Neutrophil (primary cell): ENCODE results near the gene KAT6B.

Source experiments
- H3K27ac ChIP-seq: fragments of 200-600 bp; sonication (generic); 2 replicates; pipeline ENCODE4 v1.5.1; 2016; ENCODE audit warnings: mild to moderate bottlenecking, moderate library complexity
- H3K27me3 ChIP-seq: fragments of 200-600 bp; sonication (generic); 2 replicates; pipeline ENCODE4 v1.6.0; 2016; ENCODE audit warnings: mild to moderate bottlenecking
- H3K36me3 ChIP-seq: fragments of 200-600 bp; sonication (generic); 2 replicates; pipeline ENCODE4 v1.5.1; 2017
- H3K4me1 ChIP-seq, 2 experiments: fragments of 200-600 bp in 1 of 2; sonication (generic) in 1 of 2; 1 replicate in 1 of 2; 2 replicates in 1 of 2; pipeline versions ENCODE4 v1.5.1 to v1.6.1; 2013 to 2016; ENCODE audit warnings: low read depth in 1 of 2, low read length in 1 of 2, mild to moderate bottlenecking in 1 of 2, moderate library complexity in 1 of 2; ENCODE audit not compliant: control insufficient read depth in 1 of 2, insufficient read depth in 1 of 2
- H3K4me3 ChIP-seq, 2 experiments: fragments of 200-600 bp in 1 of 2; sonication (generic) in 1 of 2; 1 replicate in 1 of 2; 2 replicates in 1 of 2; pipeline ENCODE4 v1.5.1; 2013 to 2016; ENCODE audit warnings: low read depth in 1 of 2, low read length in 1 of 2, mild to moderate bottlenecking in 1 of 2, moderate library complexity in 1 of 2
- H3K9me3 ChIP-seq: fragments of 200-600 bp; sonication (generic); 2 replicates; pipeline ENCODE4 v1.5.1; 2016
- TF ChIP-seq, protein P1 (sequence below): fragments of 200-600 bp; sonication (generic); IDR thresholded peaks from 2 replicates; pipeline ENCODE4 v1.5.1; 2016; ENCODE audit warnings: antibody characterized with exemption

KAT6B gene

DNA sequence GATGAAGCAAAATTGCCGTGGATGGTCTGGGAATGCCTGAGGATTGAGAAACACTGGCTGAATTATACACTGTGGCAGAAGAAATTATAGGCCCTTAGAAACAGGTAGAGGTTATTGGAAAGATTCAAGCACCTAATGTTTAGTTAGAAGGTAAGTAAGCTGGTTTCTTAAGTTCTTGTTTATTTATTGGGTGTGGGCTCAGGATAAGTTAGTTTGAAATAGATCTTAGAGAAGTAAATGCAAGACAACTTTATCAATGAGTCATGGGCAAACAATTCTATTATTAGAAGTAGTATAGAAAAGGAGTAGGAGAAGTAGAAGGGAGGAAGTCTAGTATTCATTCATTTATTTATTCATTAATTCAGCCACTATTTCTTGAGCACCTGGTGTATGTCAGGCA is 96.5 kb downstream of the KAT6B start:
- Histone ChIP-seq H3K4me3 (no peak overlapping the region), H3K36me3 (no peaks in the 10 kb centered on the region), H3K27ac (no peak overlapping the region), H3K9me3 (no peaks in the 10 kb centered on the region), H3K4me1 (no peaks in the 10 kb centered on the region), H3K27me3 (no peaks in the 10 kb centered on the region)
- TF ChIP-seq, protein P1, sequence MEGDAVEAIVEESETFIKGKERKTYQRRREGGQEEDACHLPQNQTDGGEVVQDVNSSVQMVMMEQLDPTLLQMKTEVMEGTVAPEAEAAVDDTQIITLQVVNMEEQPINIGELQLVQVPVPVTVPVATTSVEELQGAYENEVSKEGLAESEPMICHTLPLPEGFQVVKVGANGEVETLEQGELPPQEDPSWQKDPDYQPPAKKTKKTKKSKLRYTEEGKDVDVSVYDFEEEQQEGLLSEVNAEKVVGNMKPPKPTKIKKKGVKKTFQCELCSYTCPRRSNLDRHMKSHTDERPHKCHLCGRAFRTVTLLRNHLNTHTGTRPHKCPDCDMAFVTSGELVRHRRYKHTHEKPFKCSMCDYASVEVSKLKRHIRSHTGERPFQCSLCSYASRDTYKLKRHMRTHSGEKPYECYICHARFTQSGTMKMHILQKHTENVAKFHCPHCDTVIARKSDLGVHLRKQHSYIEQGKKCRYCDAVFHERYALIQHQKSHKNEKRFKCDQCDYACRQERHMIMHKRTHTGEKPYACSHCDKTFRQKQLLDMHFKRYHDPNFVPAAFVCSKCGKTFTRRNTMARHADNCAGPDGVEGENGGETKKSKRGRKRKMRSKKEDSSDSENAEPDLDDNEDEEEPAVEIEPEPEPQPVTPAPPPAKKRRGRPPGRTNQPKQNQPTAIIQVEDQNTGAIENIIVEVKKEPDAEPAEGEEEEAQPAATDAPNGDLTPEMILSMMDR, result no peak

DNA sequence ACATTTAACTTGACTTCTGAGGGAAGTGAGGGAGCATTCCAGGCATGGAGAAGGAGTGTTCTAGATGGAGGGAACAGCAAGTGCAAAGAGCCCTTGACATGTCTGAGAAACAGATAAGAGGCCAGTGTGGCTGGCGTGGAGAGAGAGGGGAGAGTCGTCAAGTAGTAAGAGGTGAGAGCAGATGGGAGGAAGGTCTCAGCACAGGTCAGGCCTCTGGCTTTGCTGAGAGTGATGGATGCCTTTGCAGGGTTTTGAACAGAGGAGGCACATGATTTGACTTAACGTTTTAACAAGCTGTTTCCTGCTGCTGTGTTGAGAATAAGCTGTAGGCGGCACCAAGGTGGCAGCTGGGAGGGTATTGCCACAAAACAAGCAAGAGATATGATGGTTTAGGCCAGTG is 97.2 kb downstream of the KAT6B start:
- H3K4me1 ChIP-seq, result no peaks in the 10 kb centered on the region
- no peaks in the 10 kb centered on the region for H3K36me3 ChIP-seq
- TF ChIP-seq, protein P1, result no peak
- no peak overlapping the region for H3K4me3 ChIP-seq
- H3K27ac ChIP-seq, result no peak overlapping the region
- H3K27me3 ChIP-seq, result no peaks in the 10 kb centered on the region
- no peaks in the 10 kb centered on the region for H3K9me3 ChIP-seq

GRCh38 chr10:74924251-74924963 is 98.0 kb downstream of the KAT6B start:
- TF ChIP-seq, protein P1, result no peak
- no peaks in the 10 kb centered on the region for H3K4me1 ChIP-seq

GRCh38 chr10:74925291-74925690 is 98.9 kb downstream of the KAT6B start:
- H3K36me3 ChIP-seq, result no peaks in the 10 kb centered on the region
- H3K9me3 ChIP-seq, result no peaks in the 10 kb centered on the region
- TF ChIP-seq, protein P1, result no peak
- no peak overlapping the region for H3K4me3 ChIP-seq
- H3K4me1 ChIP-seq, result no peaks in the 10 kb centered on the region
- no peaks in the 10 kb centered on the region for H3K27me3 ChIP-seq
- H3K27ac ChIP-seq, result no peak overlapping the region

More at GRCh38 chr10:74924251-74924963, 98.0 kb downstream of the KAT6B start:
- H3K27ac ChIP-seq, result no peak overlapping the region
- H3K27me3 ChIP-seq, result no peaks in the 10 kb centered on the region
- no peaks in the 10 kb centered on the region for H3K9me3 ChIP-seq
- H3K36me3 ChIP-seq, result no peaks in the 10 kb centered on the region
- no peak overlapping the region for H3K4me3 ChIP-seq

- no peak overlapping the region for H3K27ac ChIP-seq
- no peaks in the 10 kb centered on the region for H3K27me3 ChIP-seq
- no peaks in the 10 kb centered on the region for H3K36me3 ChIP-seq
- H3K9me3 ChIP-seq, result no peaks in the 10 kb centered on the region
- H3K4me3 ChIP-seq, result no peak overlapping the region
- TF ChIP-seq, protein P1, result no peak
- no peaks in the 10 kb centered on the region for H3K4me1 ChIP-seq
Measured at GRCh38 chr10:74925708-74926107, 99.3 kb downstream of the KAT6B start.
